C4-2B (cell line): ENCODE measurements around the gene PDE9A.

Experiments
- ZFX ChIP-seq: fragments of 450-650 bp; IDR thresholded peaks from 2 replicates; pipeline ENCODE4 v1.6.1; 2017
- TF ChIP-seq, protein P1 (sequence below): fragments of 450-650 bp; conservative IDR thresholded peaks from 2 replicates; pipeline ENCODE4 v1.5.1; 2017; ENCODE audit warnings: mild to moderate bottlenecking

- TF ChIP-seq, protein P1, sequence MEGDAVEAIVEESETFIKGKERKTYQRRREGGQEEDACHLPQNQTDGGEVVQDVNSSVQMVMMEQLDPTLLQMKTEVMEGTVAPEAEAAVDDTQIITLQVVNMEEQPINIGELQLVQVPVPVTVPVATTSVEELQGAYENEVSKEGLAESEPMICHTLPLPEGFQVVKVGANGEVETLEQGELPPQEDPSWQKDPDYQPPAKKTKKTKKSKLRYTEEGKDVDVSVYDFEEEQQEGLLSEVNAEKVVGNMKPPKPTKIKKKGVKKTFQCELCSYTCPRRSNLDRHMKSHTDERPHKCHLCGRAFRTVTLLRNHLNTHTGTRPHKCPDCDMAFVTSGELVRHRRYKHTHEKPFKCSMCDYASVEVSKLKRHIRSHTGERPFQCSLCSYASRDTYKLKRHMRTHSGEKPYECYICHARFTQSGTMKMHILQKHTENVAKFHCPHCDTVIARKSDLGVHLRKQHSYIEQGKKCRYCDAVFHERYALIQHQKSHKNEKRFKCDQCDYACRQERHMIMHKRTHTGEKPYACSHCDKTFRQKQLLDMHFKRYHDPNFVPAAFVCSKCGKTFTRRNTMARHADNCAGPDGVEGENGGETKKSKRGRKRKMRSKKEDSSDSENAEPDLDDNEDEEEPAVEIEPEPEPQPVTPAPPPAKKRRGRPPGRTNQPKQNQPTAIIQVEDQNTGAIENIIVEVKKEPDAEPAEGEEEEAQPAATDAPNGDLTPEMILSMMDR = no peak
- no peak for TF ChIP-seq ZFX
These were observed 26.6 kb downstream of the PDE9A start for GRCh38 chr21:42680058-42680330.
